Progenitor cell of endocrine pancreas (in vitro differentiated cells): ENCODE data around the gene PSME3IP1. TPM values are rescaled to one million over a fixed set of nuclear protein-coding genes. Genes with fewer than 3 reads are reported as not detected.

ENCODE experiments used
- DNase-seq: peaks from one replicate; pipeline ENCODE4 v3.0.0; 2021; ENCODE audit warnings: low spot score; ENCODE audit not compliant: unreplicated experiment
- H3K27ac Mint-ChIP-seq: 2 replicates; pipeline ENCODE4 v1.8.0; 2021; ENCODE audit warnings: mild to moderate bottlenecking, moderate library complexity, mixed read lengths
- H3K27me3 Mint-ChIP-seq: 2 replicates; pipeline ENCODE4 v1.8.0; 2021; ENCODE audit warnings: mixed read lengths
- H3K36me3 Mint-ChIP-seq: 2 replicates; pipeline ENCODE4 v1.8.0; 2022; ENCODE audit warnings: mixed read lengths; ENCODE audit not compliant: insufficient read depth
- H3K4me1 Mint-ChIP-seq: 2 replicates; pipeline ENCODE4 v1.8.0; 2021; ENCODE audit warnings: low read depth, mixed read lengths
- H3K4me3 Mint-ChIP-seq: 2 replicates; pipeline ENCODE4 v1.8.0; 2021; ENCODE audit warnings: low read depth, mild to moderate bottlenecking, moderate library complexity, mixed read lengths
- H3K9me3 Mint-ChIP-seq: 2 replicates; pipeline ENCODE4 v1.8.0; 2021; ENCODE audit warnings: low read depth, mixed read lengths
- total RNA-seq: library from RNA; stranded (reverse); gene quantifications from 2 replicates; pipeline ENCODE4 v1.2.1, GENCODE V29; 2021
- TF ChIP-seq, protein P1 (sequence below): fragments of 200-600 bp; sonication (generic); IDR thresholded peaks from one replicate; pipeline ENCODE4 v1.5.0; 2021; ENCODE audit warnings: antibody characterized with exemption, mild to moderate bottlenecking; ENCODE audit not compliant: unreplicated experiment

PSME3IP1 gene
- total RNA-seq, 1 donor from 2014 or later, result 101 TPM

DNA sequence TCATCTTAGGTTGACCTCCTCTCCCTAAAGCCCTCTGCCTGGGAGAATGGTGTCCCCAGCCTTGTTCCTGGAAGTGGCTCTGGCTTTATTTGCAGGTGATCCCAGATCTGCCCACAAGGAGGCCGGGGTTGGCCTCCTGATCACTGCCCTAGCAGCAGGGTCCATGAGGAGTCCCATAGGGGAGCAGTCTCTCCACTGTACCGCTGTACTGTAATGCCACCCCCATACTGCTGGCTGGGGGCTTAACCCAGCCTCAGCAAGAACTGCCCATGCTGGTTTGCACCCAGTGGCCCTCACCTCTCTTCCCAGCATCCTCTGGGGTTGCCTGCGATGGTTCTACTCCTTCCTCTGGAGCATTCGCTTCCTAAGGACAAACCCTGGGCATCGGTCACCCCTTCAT, 39.1 kb downstream of the PSME3IP1 start:
- Mint-ChIP-seq H3K27me3 (no peaks in the 10 kb centered on the region), H3K27ac (no peak overlapping the region), H3K4me3 (no peak overlapping the region), H3K36me3 (no peaks in the 10 kb centered on the region), H3K4me1 (peaks cover 3% of the 10 kb centered on the region), H3K9me3 (no peaks in the 10 kb centered on the region)
- DNase-seq, result no peak
- TF ChIP-seq, protein P1, sequence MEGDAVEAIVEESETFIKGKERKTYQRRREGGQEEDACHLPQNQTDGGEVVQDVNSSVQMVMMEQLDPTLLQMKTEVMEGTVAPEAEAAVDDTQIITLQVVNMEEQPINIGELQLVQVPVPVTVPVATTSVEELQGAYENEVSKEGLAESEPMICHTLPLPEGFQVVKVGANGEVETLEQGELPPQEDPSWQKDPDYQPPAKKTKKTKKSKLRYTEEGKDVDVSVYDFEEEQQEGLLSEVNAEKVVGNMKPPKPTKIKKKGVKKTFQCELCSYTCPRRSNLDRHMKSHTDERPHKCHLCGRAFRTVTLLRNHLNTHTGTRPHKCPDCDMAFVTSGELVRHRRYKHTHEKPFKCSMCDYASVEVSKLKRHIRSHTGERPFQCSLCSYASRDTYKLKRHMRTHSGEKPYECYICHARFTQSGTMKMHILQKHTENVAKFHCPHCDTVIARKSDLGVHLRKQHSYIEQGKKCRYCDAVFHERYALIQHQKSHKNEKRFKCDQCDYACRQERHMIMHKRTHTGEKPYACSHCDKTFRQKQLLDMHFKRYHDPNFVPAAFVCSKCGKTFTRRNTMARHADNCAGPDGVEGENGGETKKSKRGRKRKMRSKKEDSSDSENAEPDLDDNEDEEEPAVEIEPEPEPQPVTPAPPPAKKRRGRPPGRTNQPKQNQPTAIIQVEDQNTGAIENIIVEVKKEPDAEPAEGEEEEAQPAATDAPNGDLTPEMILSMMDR, result peak; percentile 46

DNA sequence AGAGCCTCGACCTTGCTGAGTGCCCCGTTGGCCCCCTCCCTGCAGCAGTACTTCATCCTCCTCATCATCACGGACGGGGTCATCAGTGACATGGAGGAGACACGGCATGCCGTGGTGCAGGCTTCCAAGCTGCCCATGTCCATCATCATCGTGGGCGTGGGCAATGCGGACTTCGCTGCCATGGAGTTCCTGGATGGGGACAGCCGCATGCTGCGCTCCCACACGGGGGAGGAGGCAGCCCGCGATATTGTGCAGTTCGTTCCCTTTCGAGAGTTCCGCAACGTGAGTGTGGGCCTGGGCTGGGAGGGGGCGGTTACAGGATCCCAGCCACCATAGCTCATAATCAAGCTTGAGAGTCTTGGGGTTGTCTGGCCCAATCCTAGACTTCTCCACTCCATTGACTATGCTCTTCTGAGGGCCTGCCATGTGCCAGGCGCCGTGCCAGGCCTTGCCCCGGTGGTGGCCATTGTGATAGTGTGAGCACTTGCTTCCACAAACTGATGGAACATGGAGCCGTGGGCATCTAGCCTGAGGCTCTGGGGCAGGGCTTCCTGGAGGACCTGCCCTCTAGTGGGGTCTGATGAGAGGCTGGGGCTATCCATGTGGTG, 39.7 kb downstream of the PSME3IP1 start:
- no peaks in the 10 kb centered on the region for H3K27me3 Mint-ChIP-seq
- DNase-seq, result no peak
- no peak overlapping the region for H3K27ac Mint-ChIP-seq
- TF ChIP-seq, protein P1, result no peak
- H3K9me3 Mint-ChIP-seq, result no peaks in the 10 kb centered on the region
- H3K4me1 Mint-ChIP-seq, result peaks cover 3% of the 10 kb centered on the region
- no peak overlapping the region for H3K4me3 Mint-ChIP-seq
- H3K36me3 Mint-ChIP-seq, result no peaks in the 10 kb centered on the region

DNA sequence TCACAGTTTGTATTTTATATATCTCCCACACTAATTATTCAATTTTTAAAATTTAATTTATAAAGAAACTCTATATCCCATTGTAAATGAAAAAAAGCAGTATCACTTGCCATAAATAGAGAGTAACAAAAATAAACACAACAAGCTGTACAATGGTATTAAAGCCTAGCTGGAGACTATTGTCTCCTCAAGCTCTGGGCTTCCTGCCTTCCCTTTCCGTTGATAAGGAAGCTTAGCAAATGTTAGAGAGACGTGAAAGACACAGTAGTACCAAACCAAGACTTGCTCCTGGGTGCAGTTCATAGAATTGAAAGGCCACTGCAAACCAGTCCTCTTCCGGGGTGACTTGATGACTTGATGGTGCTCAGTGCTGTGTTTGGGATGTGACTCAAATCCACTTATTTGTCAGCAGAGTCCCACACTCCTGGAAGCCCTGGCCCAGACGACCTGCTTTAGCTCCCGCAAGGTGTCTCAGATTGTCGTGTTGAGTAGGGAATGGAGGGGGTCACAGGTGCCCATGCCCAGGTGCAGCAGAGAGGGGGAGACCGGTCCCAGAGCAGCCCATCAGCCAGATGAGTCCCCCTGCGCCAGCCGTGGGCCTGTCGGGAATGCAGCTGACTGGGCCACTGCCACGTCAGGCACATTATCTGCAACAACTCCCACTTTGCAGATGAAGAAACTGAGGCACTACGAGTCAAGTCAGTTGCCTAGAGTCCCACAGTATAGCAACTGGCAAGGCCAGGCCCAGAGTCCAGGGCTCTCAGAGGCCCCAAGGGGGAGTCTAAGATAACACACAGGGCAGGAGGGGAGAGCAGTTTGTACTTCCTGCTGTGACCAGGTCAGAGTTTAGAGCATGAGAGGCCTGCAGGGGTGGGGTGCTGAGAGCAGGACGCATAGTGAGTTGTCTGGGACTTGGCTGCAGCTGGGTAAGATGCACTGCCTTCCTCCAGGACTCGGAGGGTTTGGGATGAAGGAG, 40.5 kb downstream of the PSME3IP1 start:
- H3K9me3 Mint-ChIP-seq, result no peaks in the 10 kb centered on the region
- no peaks in the 10 kb centered on the region for H3K27me3 Mint-ChIP-seq
- TF ChIP-seq, protein P1, result no peak
- H3K4me1 Mint-ChIP-seq, result peaks cover 3% of the 10 kb centered on the region
- H3K36me3 Mint-ChIP-seq, result no peaks in the 10 kb centered on the region
- no peak overlapping the region for H3K27ac Mint-ChIP-seq
- no peak overlapping the region for H3K4me3 Mint-ChIP-seq
- DNase-seq, result no peak

DNA sequence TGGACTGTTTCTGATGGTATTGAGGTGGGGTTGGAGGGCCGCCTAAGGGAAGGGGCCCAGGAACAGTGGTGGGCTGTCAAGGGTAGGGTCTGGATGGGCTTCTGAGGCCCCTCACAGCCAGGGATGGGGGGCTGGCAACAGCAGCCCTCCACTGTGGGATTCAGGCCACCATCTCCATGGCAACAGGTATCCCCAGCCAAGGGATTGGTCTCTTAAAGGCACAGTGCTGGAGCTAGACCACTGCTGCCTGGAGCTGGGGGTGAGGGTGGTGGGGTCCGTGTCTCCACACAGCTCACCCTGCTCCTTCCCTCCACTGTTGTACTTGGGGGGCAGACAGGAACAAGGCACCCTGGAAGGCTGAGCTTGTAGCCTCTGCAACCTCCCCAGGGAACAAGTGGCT, 41.8 kb downstream of the PSME3IP1 start:
- Mint-ChIP-seq H3K27me3 (peaks cover 8% of the 10 kb centered on the region), H3K9me3 (no peaks in the 10 kb centered on the region), H3K27ac (no peak overlapping the region), H3K4me3 (no peak overlapping the region), H3K36me3 (no peaks in the 10 kb centered on the region), H3K4me1 (peaks cover 3% of the 10 kb centered on the region)
- TF ChIP-seq, protein P1, result no peak
- DNase-seq, result no peak

DNA sequence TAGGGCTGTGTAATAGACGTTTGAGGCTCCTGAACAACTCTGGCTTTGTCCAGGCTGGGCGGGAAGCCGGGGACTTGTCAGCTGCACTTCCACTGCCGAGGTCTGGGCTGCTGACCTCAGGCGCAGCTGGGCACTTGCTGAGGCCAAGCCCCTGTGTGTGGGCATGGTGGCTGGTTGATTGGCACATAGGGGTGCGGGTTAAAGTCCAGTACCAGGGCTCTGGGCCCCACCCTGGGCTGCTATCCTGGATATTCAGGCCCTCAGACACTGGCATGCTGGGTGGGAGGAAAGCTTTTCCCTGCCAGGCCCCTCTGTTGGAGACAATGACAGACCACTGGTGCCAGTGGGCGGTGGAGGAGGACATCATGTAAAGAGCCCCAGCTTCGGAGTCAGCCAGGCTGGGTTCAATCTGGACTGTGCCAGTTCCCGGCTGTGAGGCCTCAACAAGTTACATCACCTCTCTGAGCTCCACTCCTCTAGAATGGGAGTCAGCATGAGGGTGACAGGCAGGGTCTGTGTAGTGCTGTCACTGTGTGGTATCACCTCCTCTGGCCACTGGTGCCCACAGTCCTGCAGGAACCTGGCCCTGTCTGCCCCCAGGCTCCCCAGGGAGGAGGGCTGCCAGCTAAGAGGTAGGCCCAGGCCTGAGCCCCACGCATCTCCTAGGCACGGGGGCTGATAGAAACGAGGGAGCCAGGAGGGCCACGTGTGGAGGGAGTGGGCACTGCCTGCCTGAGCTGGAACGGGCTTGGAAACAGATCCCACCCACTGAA, 42.5 kb downstream of the PSME3IP1 start:
- Mint-ChIP-seq H3K4me3 (no peak overlapping the region), H3K36me3 (no peaks in the 10 kb centered on the region), H3K9me3 (no peaks in the 10 kb centered on the region), H3K27me3 (peaks cover 14% of the 10 kb centered on the region), H3K4me1 (peaks cover 3% of the 10 kb centered on the region), H3K27ac (no peak overlapping the region)
- TF ChIP-seq, protein P1, result no peak
- no peak for DNase-seq
